SIG-M5 treated with dmso at 0.1 percent for 504 hours (cell line): ENCODE data around the gene SAA1.

Experiments used
- DNase-seq: peaks from one replicate; lab custom pipeline; 2025; ENCODE audit not compliant: unreplicated experiment; lab: John Stamatoyannopoulos, UW

SAA1 gene

DNA sequence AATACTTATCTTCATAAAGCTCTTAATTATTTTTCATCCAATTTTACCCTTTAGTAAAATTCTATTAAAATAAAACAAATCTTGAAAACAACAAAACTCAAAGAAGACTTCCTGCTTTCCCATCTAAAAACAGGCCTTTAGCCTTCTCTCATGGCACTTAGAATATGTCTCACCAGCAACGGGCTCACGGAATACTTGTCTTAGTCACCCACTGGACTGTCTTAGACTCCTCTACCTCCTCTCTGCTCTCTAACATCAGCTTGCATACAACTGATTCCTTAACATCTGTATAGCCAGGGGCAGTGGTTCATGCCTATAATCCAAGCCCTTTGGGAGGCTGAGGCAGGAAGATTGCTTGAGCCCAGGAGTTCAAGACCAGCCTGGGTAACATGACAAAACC is 42.2 kb downstream of the SAA1 start:
- no peak for DNase-seq

DNA sequence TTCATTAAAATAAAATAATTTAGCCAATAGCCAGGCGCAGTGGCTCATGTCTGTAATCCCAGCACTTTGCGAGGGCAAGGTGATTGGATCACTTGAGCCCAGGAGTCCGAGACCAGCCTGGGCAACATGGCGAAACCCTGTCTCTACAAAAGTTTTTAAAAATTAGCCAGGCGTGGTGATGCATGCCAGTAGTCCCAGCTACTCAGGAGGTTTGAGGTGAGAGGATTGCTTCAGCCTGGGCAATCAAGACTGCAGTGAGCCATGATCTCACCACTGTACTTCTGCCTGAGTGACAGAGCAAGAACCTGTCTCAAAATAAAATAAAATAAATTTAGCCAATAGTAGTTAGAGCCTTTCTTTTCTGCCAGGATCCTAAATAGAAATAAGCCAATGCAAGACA is 43.6 kb downstream of the SAA1 start:
- no peak for DNase-seq

DNA sequence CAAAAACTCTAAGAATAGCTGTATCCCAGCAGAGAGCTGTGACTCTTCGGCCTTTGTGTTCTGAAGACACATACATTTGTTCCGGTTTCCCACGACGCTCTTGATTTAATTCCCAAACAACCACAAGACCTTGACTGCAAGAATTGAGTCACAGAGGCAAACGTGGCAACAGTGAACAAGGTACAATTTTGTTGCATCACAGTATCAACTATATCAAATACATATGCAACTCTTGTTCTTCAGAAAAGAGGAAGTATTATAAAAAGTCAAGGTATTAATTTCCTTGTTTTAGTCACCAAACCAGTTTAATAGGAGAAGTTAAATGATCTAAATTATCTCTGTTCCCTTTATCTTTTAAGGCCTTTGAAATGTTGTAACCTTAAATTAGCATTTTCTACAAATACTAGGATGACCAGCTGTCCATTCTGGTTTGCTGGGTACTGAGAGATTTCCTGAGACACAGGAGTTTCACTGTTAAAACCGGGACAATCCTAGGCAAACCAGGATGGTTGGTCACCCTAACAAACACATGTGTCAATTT is 44.8 kb downstream of the SAA1 start:
- DNase-seq, result peak; percentile 66

GRCh38 chr11:18312012-18312411 is 45.9 kb downstream of the SAA1 start:
- no peak for DNase-seq

- peak; percentile 9 for DNase-seq
These were observed 46.8 kb downstream of the SAA1 start for GRCh38 chr11:18312663-18313420.

DNA sequence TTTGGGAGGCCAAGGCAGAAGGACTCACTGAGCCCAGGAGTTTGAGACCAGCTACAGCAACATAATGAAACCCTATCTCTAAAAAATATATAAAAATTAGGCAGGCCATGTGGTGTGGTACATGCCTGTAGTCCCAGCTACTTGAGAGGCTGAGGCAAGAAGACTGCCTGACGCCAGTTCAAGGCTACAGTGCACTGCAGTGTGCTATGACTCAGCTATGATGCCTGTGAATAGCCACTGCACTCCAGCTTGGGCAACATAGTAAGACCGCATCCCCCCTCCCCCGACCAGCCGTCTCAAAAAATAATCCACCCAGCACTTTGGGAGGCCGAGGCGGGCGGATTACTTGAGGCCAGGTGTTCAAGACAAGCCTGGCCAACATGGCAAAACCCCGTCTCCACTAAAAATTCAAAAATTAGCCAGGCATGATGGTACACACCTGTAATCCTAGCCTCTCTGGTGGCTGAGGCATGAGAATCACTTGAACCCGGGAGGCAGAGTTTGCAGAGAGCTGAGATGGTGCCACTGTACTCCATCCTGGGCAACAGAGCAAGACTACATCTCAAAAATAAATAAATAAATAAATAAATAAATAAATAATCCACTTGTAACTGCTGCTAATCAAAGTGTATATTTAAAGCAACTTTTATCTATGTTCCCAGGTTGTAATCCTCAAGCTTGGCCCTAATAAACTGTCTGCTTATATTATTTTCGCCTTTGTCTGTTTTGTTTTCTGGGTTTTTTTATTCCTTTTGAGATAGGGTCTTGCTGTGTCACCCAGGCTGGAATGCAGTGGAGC is 48.1 kb downstream of the SAA1 start:
- DNase-seq, result no peak

DNA sequence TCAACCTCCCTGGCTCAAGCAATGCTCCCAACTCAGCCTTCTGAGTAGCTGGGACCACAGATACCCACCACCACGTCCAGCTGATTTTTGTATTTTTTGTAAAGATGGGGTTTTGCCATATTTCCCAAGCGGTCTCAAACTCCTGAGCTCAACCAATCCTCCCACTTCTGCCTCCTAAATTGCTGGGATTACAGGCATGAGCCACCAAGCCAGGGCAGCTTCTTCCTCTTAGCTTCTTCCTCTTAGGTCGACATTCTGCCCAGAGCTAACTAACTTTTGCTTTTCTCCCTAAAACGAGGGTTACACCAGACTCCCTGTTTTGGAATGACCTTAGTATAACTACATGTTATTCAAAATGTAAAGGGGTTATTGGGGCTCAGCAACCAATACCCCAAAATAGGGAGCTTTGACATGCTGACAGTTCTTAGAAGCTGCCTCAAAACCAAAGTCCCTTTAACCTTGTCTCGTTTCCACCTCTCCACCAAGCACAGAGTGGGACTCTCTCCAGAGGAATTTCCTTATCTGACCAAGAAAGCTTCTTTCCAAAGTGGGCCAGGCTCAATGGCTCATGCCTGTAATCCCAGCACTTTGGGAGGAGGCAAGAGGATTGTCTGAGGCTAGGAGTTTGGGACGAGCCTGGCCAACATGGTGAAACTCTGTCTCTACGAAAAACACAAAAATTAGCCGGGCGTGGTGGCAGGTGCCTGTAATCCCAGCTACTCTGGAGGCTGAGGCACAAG is 48.9 kb downstream of the SAA1 start:
- DNase-seq, result no peak

DNA sequence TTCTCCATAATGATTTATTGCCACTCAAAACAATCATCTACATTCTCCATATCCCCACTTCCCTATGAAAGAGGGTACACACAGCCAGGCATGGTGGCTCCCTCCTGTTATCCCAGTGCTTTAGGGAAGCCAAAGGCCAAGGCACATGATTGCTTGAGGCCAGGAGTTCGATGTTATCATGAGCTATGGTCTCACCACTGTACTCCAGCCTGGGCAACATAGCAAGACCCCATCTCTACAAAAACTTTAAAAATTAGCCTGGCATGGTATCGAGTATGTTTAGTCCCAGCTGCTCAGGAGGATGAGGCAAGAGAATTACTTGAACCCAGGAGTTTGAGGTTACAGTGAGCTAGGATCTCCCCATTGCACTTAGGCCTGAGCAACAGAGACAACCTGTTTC is 49.8 kb downstream of the SAA1 start:
- DNase-seq, result no peak

GRCh38 chr11:18317551-18317950 is 51.5 kb downstream of the SAA1 start:
- no peak for DNase-seq
